Natural killer cell (primary cell): ENCODE data around the gene SCLY. TPM values are rescaled to one million over a fixed set of nuclear protein-coding genes. Genes with fewer than 3 reads are reported as not detected.

ENCODE experiments used
- ATAC-seq, 3 donors: fragments of 150-1000 bp in 2 of 3; fragments of 200-7000 bp in 1 of 3; cut with Tn5 transposase; 1 replicate in 1 of 3; 2 replicates in 2 of 3; pipeline ENCODE4 v1.10.0; 2021; ENCODE audit warnings: mild to moderate bottlenecking in 2 of 3, moderate library complexity in 2 of 3
- DNase-seq, 2 donors: peaks; one replicate each; pipeline versions ENCODE4 v3.0.0 to v3.0.0-alpha.2; 2013 to 2021; ENCODE audit warnings: mixed read lengths in 1 of 2
- H3K27ac ChIP-seq: one replicate; pipeline ENCODE4 v1.5.1; 2013; ENCODE audit warnings: mild to moderate bottlenecking, low read length
- H3K27me3 ChIP-seq: one replicate; pipeline ENCODE4 v1.6.1; 2013; ENCODE audit warnings: low read length; ENCODE audit not compliant: control insufficient read depth, insufficient read depth
- H3K36me3 ChIP-seq: one replicate; pipeline ENCODE4 v1.6.1; 2013; ENCODE audit warnings: low read length; ENCODE audit not compliant: control insufficient read depth, insufficient read depth
- H3K4me1 ChIP-seq: one replicate; pipeline ENCODE4 v1.6.1; 2013; ENCODE audit warnings: low read length; ENCODE audit not compliant: control insufficient read depth, insufficient read depth
- H3K4me3 ChIP-seq: one replicate; pipeline ENCODE4 v1.5.1; 2013; ENCODE audit warnings: low read length
- H3K9me3 ChIP-seq: one replicate; pipeline ENCODE4 v1.6.1; 2013; ENCODE audit warnings: low read length; ENCODE audit not compliant: control insufficient read depth, insufficient read depth
- H3K27ac Mint-ChIP-seq, 2 donors: one replicate each; pipeline ENCODE4 v1.8.0; 2022; ENCODE audit warnings: mild to moderate bottlenecking in 2 of 2, mixed read lengths in 2 of 2, moderate library complexity in 1 of 2
- H3K27me3 Mint-ChIP-seq, 2 donors: one replicate each; pipeline ENCODE4 v1.8.0; 2022; ENCODE audit warnings: low read depth in 2 of 2, mixed read lengths in 2 of 2
- H3K36me3 Mint-ChIP-seq: one replicate; pipeline ENCODE4 v1.8.0; 2022; ENCODE audit warnings: mixed read lengths
- H3K4me1 Mint-ChIP-seq, 2 donors: one replicate each; pipeline ENCODE4 v1.8.0; 2022; ENCODE audit warnings: mixed read lengths in 2 of 2
- H3K4me3 Mint-ChIP-seq: one replicate; pipeline ENCODE4 v1.8.0; 2022; ENCODE audit warnings: mild to moderate bottlenecking, moderate library complexity, mixed read lengths
- H3K9me3 Mint-ChIP-seq, 2 donors: one replicate each; pipeline ENCODE4 v1.8.0; 2022; ENCODE audit warnings: mixed read lengths in 2 of 2
- whole genome bisulfite sequencing: methylation state at CpG from one replicate; pipeline ENCODE4 v1.1.7; 2013; ENCODE audit warnings: missing lambda C conversion rate; ENCODE audit not compliant: insufficient coverage; 5-methylcytosine and 5-hydroxymethylcytosine counted together
- intact Hi-C: fragments of 100-400 bp; cut with micrococcal nuclease; formaldehyde crosslinking; loops from one replicate; pipeline ENCODE4 v1.14.2; 2022
- total RNA-seq, 4 donors: library from RNA; stranded (reverse); fragments of 120-200 nt in 1 of 4; gene quantifications; one replicate each; pipeline versions ENCODE4 v1.2.3 to v1.2.4, GENCODE V29; 2013 to 2022
- TF ChIP-seq, protein P1 (sequence below): fragments of 200-600 bp; IDR thresholded peaks from one replicate; pipeline ENCODE4 v1.8.0; 2022; ENCODE audit warnings: antibody characterized with exemption

Gene SCLY
- total RNA-seq, 3 donors from 2014 or later (not counting 1 experiment from before 2014, with no cell fraction given), result 16.3 to 24.6 (median 20.1) TPM

DNA sequence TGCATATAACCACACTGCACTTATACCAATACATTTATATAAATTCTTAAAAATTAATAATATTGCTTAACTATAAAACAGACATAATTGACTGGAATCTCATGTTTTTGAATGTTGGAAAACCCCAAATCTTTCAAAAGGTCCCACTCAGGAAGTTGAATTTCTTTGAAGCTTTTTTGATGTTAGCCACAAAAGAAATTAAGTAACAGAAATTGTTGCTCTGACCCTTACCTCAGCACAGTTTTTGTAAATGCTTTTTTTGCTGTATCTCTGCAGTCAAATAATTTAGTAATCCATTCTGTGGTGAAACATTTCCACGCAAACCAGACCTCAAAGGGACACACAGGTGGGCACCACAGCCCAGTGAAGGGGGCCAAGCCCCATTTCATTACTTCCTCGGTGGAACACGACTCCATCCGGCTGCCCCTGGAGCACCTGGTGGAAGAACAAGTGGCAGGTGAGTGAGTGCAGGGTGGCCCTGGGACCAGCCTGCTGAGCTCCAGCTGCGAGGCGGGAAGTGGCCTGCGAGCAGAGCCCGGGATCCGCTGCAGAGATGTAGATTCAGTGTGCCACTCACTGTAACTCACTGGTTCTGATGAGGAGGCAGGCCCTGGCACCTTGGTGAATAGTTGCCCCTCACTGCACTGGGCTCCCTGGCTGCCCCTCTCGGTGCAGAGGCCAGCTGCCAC lies 8.4 kb downstream of the SCLY start:
- Mint-ChIP-seq H3K4me1 (peaks cover 6 to 7% of the 10 kb centered on the region in 2 donors), H3K27me3 (no peaks in the 10 kb centered on the region), H3K27ac (peak overlapping the region in 1 of 2 donors; percentile 41), H3K9me3 (no peaks in the 10 kb centered on the region), H3K4me3 (no peak overlapping the region), H3K36me3 (peaks cover 9% of the 10 kb centered on the region)
- intact Hi-C loops, result loop anchor here (10.0 kb wide), 1 partner anchor 164 kb away; no protein-coding TSS in a partner anchor
- H3K36me3 ChIP-seq, result peaks cover 30% of the 10 kb centered on the region
- peak in 1 of 2 donors; percentile 53 for DNase-seq
- H3K27ac ChIP-seq, result no peak overlapping the region
- TF ChIP-seq, protein P1, sequence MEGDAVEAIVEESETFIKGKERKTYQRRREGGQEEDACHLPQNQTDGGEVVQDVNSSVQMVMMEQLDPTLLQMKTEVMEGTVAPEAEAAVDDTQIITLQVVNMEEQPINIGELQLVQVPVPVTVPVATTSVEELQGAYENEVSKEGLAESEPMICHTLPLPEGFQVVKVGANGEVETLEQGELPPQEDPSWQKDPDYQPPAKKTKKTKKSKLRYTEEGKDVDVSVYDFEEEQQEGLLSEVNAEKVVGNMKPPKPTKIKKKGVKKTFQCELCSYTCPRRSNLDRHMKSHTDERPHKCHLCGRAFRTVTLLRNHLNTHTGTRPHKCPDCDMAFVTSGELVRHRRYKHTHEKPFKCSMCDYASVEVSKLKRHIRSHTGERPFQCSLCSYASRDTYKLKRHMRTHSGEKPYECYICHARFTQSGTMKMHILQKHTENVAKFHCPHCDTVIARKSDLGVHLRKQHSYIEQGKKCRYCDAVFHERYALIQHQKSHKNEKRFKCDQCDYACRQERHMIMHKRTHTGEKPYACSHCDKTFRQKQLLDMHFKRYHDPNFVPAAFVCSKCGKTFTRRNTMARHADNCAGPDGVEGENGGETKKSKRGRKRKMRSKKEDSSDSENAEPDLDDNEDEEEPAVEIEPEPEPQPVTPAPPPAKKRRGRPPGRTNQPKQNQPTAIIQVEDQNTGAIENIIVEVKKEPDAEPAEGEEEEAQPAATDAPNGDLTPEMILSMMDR, result no peak
- H3K4me3 ChIP-seq, result no peak overlapping the region
- H3K4me1 ChIP-seq, result peaks cover 31% of the 10 kb centered on the region
- ATAC-seq, result peak in 1 of 3 donors; percentile 30
- no peaks in the 10 kb centered on the region for H3K9me3 ChIP-seq
- no peaks in the 10 kb centered on the region for H3K27me3 ChIP-seq
- 70% methylated on average over 10 of the region's 10 CpGs for WGBS

DNA sequence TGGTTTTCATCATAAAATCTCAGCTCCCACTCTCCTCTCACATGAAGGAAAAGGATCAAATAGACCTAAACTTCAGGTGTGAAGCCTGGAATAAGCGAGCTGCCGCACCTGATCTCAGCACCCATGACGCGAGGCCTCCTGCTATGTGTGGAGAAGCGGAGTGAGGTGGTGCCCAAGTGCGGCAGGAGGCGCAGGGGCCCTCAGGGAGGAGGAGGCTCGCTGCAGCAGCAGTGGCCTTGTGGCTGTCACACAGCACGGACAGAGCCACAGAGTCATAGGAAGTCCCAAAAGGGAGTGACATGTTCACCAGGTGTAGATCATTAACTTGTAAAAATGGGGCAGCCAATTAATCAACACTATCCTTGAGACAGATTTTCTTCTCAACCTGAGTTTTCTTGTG lies 9.1 kb downstream of the SCLY start:
- peaks cover 6 to 7% of the 10 kb centered on the region in 2 donors for H3K4me1 Mint-ChIP-seq
- H3K9me3 ChIP-seq, result no peaks in the 10 kb centered on the region
- H3K36me3 ChIP-seq, result peaks cover 29% of the 10 kb centered on the region
- 80% methylated on average over 9 of the region's 9 CpGs for WGBS
- TF ChIP-seq, protein P1, result no peak
- no peaks in the 10 kb centered on the region for H3K27me3 ChIP-seq
- H3K4me3 Mint-ChIP-seq, result no peak overlapping the region
- intact Hi-C loops, result loop anchor here (10.0 kb wide), 1 partner anchor 165 kb away; no protein-coding TSS in a partner anchor
- H3K36me3 Mint-ChIP-seq, result peaks cover 9% of the 10 kb centered on the region
- H3K9me3 Mint-ChIP-seq, result no peaks in the 10 kb centered on the region
- H3K27me3 Mint-ChIP-seq, result no peaks in the 10 kb centered on the region
- H3K27ac Mint-ChIP-seq, result peak overlapping the region in 1 of 2 donors; percentile 41
- no peak overlapping the region for H3K4me3 ChIP-seq
- DNase-seq (no peak), ATAC-seq (no peak)
- no peak overlapping the region for H3K27ac ChIP-seq
- peaks cover 31% of the 10 kb centered on the region for H3K4me1 ChIP-seq

- DNase-seq (no peak), ATAC-seq (no peak)
- intact Hi-C loops, result no loop called here
- no peak overlapping the region for H3K4me3 ChIP-seq
- no peaks in the 10 kb centered on the region for H3K27me3 Mint-ChIP-seq
- H3K4me1 ChIP-seq, result peaks cover 8% of the 10 kb centered on the region
- no peak overlapping the region for H3K27ac ChIP-seq
- H3K9me3 ChIP-seq, result no peaks in the 10 kb centered on the region
- no peak overlapping the region for H3K27ac Mint-ChIP-seq
- no peak overlapping the region for H3K4me3 Mint-ChIP-seq
- TF ChIP-seq, protein P1, result no peak
- peaks cover 0 to 4% of the 10 kb centered on the region in 2 donors for H3K9me3 Mint-ChIP-seq
- H3K4me1 Mint-ChIP-seq, result peaks cover 0 to 7% of the 10 kb centered on the region in 2 donors
- H3K27me3 ChIP-seq, result no peaks in the 10 kb centered on the region
- peaks cover 28% of the 10 kb centered on the region for H3K36me3 ChIP-seq
- peaks cover 8% of the 10 kb centered on the region for H3K36me3 Mint-ChIP-seq
Observed at GRCh38 chr2:238075397-238075796, 14.6 kb downstream of the SCLY start.
